C4-2B (cell line): ENCODE measurements around the gene UNC93A.

ENCODE experiments used
- ZFX ChIP-seq: fragments of 450-650 bp; IDR thresholded peaks from 2 replicates; pipeline ENCODE4 v1.6.1; 2017
- TF ChIP-seq, protein P1 (sequence below): fragments of 450-650 bp; conservative IDR thresholded peaks from 2 replicates; pipeline ENCODE4 v1.5.1; 2017; ENCODE audit warnings: mild to moderate bottlenecking

DNA sequence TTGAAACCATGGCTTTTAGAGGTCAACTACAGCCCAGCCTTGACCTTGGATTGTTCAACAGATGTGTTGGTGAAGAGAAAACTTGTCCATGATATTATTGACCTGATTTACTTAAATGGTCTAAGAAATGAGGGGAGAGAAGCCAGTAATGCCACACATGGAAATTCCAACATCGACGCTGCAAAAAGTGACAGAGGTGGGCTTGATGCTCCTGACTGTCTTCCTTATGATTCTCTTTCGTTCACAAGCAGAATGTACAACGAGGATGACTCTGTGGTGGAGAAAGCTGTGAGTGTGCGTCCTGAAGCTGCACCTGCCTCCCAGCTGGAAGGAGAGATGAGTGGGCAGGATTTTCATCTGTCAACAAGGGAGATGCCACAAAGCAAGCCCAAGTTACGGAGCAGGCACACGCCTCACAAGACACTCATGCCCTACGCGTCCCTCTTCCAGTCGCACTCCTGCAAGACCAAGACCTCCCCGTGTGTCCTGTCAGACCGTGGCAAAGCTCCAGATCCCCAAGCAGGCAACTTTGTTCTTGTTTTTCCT, 50.0 kb downstream of the UNC93A start:
- TF ChIP-seq, protein P1, sequence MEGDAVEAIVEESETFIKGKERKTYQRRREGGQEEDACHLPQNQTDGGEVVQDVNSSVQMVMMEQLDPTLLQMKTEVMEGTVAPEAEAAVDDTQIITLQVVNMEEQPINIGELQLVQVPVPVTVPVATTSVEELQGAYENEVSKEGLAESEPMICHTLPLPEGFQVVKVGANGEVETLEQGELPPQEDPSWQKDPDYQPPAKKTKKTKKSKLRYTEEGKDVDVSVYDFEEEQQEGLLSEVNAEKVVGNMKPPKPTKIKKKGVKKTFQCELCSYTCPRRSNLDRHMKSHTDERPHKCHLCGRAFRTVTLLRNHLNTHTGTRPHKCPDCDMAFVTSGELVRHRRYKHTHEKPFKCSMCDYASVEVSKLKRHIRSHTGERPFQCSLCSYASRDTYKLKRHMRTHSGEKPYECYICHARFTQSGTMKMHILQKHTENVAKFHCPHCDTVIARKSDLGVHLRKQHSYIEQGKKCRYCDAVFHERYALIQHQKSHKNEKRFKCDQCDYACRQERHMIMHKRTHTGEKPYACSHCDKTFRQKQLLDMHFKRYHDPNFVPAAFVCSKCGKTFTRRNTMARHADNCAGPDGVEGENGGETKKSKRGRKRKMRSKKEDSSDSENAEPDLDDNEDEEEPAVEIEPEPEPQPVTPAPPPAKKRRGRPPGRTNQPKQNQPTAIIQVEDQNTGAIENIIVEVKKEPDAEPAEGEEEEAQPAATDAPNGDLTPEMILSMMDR: no peak
- TF ChIP-seq ZFX: no peak
